SU-DHL-6 (cell line): ENCODE measurements around the gene OBSCN.

Experiments
- H2AFZ ChIP-seq: fragments of 200-600 bp; sonication (generic); 2 replicates; pipeline ENCODE4 v1.6.1; 2014; ENCODE audit warnings: low read depth, mild to moderate bottlenecking, moderate library complexity, mixed read lengths, antibody characterized with exemption, low read length; ENCODE audit not compliant: severe bottlenecking
- H3F3A ChIP-seq: fragments of 200-600 bp; shearing (Covaris generic); 2 replicates; pipeline ENCODE4 v1.6.0; 2016; ENCODE audit warnings: antibody characterized with exemption, mild to moderate bottlenecking; ENCODE audit not compliant: insufficient read depth
- H3K27ac ChIP-seq: fragments of 200-600 bp; sonication (generic); 2 replicates; pipeline ENCODE4 v1.5.1; 2016; ENCODE audit warnings: low read depth, mild to moderate bottlenecking, low read length, moderate library complexity, mixed read lengths
- H3K27me3 ChIP-seq: fragments of 200-600 bp; sonication (generic), shearing (Covaris generic); 2 replicates; pipeline ENCODE4 v1.6.0; 2014; ENCODE audit warnings: mild to moderate bottlenecking, low read length
- H3K36me3 ChIP-seq: fragments of 200-600 bp; sonication (generic); 2 replicates; pipeline ENCODE4 v1.6.1; 2014; ENCODE audit warnings: mild to moderate bottlenecking, low read length, mixed read lengths
- H3K4me2 ChIP-seq: fragments of 300-600, 200-600 bp; shearing (Covaris generic), sonication (generic); 2 replicates; pipeline ENCODE4 v1.6.0; 2014; ENCODE audit warnings: low read length, low read depth, mild to moderate bottlenecking; ENCODE audit not compliant: poor library complexity, severe bottlenecking
- H3K4me3 ChIP-seq: fragments of 200-600 bp; sonication (generic); 2 replicates; pipeline ENCODE4 v1.5.1; 2014; ENCODE audit warnings: antibody characterized with exemption, low read length, mild to moderate bottlenecking, mixed read lengths; ENCODE audit not compliant: insufficient read depth, poor library complexity, severe bottlenecking
- H3K79me2 ChIP-seq: fragments of 200-600 bp; sonication (generic); 2 replicates; pipeline ENCODE4 v1.6.1; 2014; ENCODE audit warnings: mild to moderate bottlenecking, low read length, moderate library complexity; ENCODE audit not compliant: insufficient read depth
- H3K9ac ChIP-seq: fragments of 200-600 bp; sonication (generic); 2 replicates; pipeline ENCODE4 v1.7.0; 2014; ENCODE audit warnings: mild to moderate bottlenecking, low read length
- H3K9me2 ChIP-seq: fragments of 200-600 bp; sonication (generic); replicated peaks from 2 replicates; pipeline ENCODE4 v1.6.1; 2014; ENCODE audit warnings: low read length; ENCODE audit not compliant: insufficient read depth
- H3K9me3 ChIP-seq: fragments of 200-600 bp; sonication (generic); 2 replicates; pipeline ENCODE4 v1.6.1; 2014; ENCODE audit warnings: low read length, mixed read lengths; ENCODE audit not compliant: insufficient read depth
- H4K20me1 ChIP-seq: fragments of 200-600 bp; sonication (generic); 2 replicates; pipeline ENCODE4 v1.6.1; 2014; ENCODE audit warnings: low read depth, mild to moderate bottlenecking, antibody characterized with exemption, low read length, moderate library complexity, mixed read lengths
- EZH2phosphoT487 ChIP-seq: fragments of 200-600 bp; sonication (generic), shearing (Covaris generic); conservative IDR thresholded peaks from 2 replicates; pipeline ENCODE4 v1.6.1; 2018; ENCODE audit warnings: mild to moderate bottlenecking, antibody characterized with exemption, low read length, moderate library complexity, mixed read lengths
- TF ChIP-seq, protein P1 (sequence below): fragments of 200-600 bp; sonication (generic); IDR thresholded peaks from one replicate; pipeline ENCODE4 v1.5.1; 2017; ENCODE audit warnings: antibody characterized with exemption, mild to moderate bottlenecking, low read length, moderate library complexity; ENCODE audit not compliant: insufficient read depth, poor library complexity, severe bottlenecking

Gene OBSCN

DNA sequence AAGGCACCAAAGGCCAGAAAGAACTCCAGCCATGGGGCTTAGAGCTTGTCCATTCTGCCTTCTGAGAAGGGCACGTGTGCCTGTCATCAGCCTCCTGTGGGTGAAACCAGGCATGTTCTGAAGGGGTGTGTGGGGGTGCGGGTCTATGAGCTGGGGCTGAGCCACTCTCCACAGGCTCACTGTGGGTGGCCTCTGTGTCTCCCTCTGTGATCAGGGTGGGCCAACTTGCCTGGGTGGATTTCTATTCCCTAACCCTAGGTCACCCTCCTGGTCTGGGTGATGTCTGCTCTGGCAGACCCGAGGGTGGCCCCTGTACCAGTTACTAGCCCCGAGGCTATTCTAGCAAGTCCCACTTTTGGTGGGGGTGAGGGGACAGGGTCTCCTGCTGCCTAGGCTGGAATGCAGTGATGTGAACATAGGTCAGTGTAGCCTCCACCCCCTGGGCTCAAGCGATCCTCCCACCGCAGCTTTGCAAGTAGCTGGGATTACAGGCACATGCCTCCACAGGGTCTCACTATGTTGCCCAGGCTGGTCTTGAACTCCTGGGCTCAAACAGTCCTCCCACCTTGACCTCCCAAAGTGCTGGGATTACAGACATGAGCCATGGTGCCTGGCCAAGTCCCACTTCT lies 104.4 kb downstream of the OBSCN start:
- H3K27me3 ChIP-seq = no peaks in the 10 kb centered on the region
- peaks cover 8% of the 10 kb centered on the region; the same call in 1 of the 2 replicates for H3K9me3 ChIP-seq
- H3K27ac ChIP-seq = no peak overlapping the region

DNA sequence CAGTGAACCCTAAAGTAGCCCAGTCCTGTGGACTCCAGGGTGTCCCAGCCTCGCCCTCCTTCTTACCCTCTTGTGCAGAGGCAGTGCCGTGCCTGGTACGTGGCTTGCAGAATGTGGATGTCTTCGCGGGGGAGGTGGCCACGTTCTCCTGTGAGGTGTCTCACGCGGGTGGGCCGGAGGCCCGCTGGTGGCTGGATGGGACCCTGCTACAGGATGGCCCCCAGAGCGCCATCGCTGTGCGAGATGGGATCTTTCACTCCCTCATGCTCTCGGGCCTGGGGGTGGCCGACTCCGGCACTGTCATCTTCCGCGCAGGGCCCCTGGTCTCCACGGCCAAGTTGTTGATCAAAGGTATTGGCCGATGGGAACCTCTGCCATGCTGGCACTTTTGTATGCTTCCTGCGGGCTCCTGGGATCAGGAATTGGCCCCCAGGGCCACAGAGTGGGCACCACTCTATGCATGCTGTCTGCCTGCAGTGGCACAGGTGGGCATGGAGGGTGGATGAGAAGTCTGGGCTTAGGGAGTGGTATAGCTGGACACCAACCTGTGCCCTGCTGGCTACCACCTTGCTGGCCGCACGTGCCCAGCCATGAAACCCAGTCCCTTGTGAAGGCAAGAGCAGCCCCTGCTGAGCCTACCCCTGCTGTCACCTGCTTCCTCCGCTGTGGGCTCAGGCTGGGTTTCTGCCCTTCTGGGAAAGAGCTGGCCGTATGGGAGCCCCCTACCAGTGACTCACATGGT lies 105.9 kb downstream of the OBSCN start:
- Histone ChIP-seq H3K27me3 (no peaks in the 10 kb centered on the region), H3K4me2 (no peak overlapping the region), H3K27ac (no peak overlapping the region), H3K4me3 (no peak overlapping the region), H3K36me3 (no peaks in the 10 kb centered on the region), H3K79me2 (no peaks in the 10 kb centered on the region), H3F3A (no peaks in the 10 kb centered on the region), H4K20me1 (no peaks in the 10 kb centered on the region), H3K9me3 (peaks cover 8% of the 10 kb centered on the region; the same call in 1 of the 2 replicates), H2AFZ (no peak overlapping the region), H3K9me2 (no peaks in the 10 kb centered on the region), H3K9ac (no peak overlapping the region)
- TF ChIP-seq, protein P1, sequence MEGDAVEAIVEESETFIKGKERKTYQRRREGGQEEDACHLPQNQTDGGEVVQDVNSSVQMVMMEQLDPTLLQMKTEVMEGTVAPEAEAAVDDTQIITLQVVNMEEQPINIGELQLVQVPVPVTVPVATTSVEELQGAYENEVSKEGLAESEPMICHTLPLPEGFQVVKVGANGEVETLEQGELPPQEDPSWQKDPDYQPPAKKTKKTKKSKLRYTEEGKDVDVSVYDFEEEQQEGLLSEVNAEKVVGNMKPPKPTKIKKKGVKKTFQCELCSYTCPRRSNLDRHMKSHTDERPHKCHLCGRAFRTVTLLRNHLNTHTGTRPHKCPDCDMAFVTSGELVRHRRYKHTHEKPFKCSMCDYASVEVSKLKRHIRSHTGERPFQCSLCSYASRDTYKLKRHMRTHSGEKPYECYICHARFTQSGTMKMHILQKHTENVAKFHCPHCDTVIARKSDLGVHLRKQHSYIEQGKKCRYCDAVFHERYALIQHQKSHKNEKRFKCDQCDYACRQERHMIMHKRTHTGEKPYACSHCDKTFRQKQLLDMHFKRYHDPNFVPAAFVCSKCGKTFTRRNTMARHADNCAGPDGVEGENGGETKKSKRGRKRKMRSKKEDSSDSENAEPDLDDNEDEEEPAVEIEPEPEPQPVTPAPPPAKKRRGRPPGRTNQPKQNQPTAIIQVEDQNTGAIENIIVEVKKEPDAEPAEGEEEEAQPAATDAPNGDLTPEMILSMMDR = no peak
- no peak for TF ChIP-seq EZH2phosphoT487

More for the DNA sequence above, 104.4 kb downstream of the OBSCN start:
- no peaks in the 10 kb centered on the region for H3K79me2 ChIP-seq
- H3K36me3 ChIP-seq = no peaks in the 10 kb centered on the region
- no peak overlapping the region for H3K4me3 ChIP-seq
- no peaks in the 10 kb centered on the region for H4K20me1 ChIP-seq
- H2AFZ ChIP-seq = no peak overlapping the region
- H3K9me2 ChIP-seq = no peaks in the 10 kb centered on the region
- no peak overlapping the region for H3K9ac ChIP-seq
- no peaks in the 10 kb centered on the region for H3F3A ChIP-seq
- no peak overlapping the region for H3K4me2 ChIP-seq
- TF ChIP-seq EZH2phosphoT487 = no peak
- TF ChIP-seq, protein P1 = no peak

DNA sequence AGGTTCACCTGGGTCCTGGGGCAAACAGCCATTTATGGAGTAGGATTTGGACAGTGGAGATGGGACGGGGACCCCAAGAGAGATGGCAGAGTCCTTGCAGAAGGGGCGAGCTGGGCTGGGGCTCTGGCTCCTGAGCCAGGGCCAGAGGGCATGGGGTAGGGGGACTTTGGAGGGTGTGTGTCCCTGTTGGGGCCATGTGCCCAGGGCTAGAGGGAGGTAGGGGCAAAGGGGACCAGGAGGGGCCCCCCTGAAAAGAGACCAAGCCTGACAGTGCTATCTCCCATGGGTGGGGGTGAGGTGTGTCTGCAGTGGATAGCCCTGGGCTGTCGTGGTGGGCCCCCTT lies 106.4 kb downstream of the OBSCN start:
- Histone ChIP-seq H3K9me2 (no peaks in the 10 kb centered on the region), H4K20me1 (no peaks in the 10 kb centered on the region), H3K79me2 (no peaks in the 10 kb centered on the region), H3K27me3 (no peaks in the 10 kb centered on the region), H3K36me3 (no peaks in the 10 kb centered on the region), H3K9me3 (peaks cover 8% of the 10 kb centered on the region; the same call in 1 of the 2 replicates), H3F3A (no peaks in the 10 kb centered on the region), H3K9ac (no peak overlapping the region), H3K4me3 (no peak overlapping the region), H2AFZ (no peak overlapping the region), H3K4me2 (no peak overlapping the region), H3K27ac (no peak overlapping the region)
- TF ChIP-seq, protein P1 = no peak
- TF ChIP-seq EZH2phosphoT487 = no peak
